ENCODE results near the gene FOXA1. TPM values are rescaled to one million over a fixed set of nuclear protein-coding genes. Genes with fewer than 3 reads are reported as not detected.

The FOXA1 gene
- total and polyA plus RNA-seq, 7 donors: 14.4 to 19.4 (median 18.3) TPM; not detected in 4

DNA sequence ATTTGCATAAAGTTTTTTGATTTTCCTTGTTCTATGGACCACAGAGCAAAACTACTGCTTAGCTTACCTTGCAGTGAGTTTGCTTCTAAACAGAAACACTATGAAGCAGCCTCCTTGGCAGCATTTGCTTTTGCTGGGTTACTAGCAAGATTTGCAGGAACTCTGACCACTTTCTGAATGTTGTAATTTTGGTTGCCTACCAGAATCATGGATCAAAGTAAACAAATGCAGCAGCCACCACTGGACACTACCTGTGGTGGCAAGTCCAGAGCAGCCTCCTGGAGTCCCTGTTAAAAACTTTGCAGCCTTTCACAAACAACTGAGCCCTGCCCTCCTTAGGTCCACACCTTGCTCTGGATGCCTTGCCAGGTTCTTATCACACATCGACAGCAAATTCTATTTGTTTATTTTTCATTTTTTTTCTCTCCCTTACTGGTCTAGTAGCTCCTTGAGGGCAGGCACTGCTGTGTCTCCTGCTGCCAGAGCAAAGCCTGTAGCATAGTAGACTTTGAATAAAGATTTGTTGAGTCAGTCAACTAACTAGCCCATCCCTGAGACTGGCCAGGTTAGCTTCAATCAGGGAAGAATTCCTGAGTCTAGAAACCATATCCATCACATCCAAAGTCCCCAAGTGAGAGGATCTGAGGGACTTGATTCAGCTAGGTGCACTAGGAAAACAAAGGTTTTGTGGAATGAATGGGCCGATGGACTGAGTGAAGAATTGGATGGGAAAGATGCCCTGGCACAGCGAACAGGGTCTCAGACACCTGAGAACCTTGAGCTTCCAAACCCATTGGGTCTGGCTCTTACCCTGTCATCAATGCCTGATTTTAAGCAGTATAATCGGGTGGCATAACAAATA is 6.1 kb upstream of the FOXA1 start:
- Histone ChIP-seq H3K27me3 (peaks cover 50 to 99% (median 87%) of the 10 kb centered on the region in 3 donors), H3K9me3 (no peaks in the 10 kb centered on the region), H3K27ac (no peak overlapping the region), H3K4me3 (no peak overlapping the region), H3K36me3 (no peaks in the 10 kb centered on the region), H3K4me1 (peaks cover 0 to 27% (median 24%) of the 10 kb centered on the region in 4 donors)
- TF ChIP-seq POLR2AphosphoS5 (IDR thresholded peaks at IDR 0.05): no peak
- DNase-seq: no peak
- intact Hi-C loops (cut with DNase I): no loop called here
- WGBS, 2 donors: 52 to 57% methylated on average over 4 of the region's 4 CpGs

DNA sequence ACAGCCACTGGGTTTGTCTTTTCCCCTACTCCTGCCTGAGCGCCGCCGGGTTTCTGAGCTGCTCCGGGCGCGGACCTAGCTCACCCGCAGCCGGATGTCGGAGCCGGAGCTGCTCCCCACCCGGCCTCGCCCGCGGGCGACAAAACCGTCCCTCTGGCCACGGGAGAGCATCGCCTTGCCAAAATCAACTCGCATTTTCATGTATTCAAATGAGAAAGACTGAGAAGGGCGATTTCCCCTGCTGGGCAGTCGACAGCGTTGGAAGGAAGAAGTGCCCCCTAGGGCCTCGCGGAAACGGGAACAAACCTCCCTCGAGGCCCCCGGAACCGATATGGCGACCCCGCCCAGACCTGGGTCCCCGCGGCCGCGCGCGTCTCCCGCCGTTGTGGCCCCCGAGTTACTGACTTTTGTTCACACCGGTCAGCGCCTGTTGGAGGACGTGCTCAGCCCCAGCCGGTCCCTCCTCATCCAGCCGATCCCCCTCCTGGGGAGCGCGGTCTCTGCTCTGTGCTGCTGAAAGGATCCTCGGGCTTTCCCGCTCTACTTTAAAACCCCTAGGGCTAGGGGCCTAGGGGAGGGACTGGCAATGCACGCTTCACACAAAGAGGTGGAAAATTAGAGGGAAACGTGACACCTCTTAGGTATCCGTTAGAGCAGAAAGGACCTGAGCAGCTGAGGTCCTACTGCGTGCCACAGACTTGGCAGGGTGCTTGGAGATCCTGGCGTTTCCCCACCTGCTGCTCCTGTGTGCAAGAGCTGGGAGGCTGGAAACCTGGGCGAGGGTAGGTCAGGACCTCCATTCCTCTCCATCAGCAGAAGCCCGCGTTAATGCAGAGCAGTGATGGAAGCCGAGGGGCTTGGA is 4.7 kb upstream of the FOXA1 start:
- intact Hi-C loops (cut with DNase I): no loop called here
- Histone ChIP-seq H3K27ac (no peak overlapping the region), H3K9me3 (no peaks in the 10 kb centered on the region), H3K36me3 (no peaks in the 10 kb centered on the region), H3K27me3 (peaks cover 60 to 98% (median 97%) of the 10 kb centered on the region in 3 donors), H3K4me3 (peak overlapping the region in 1 of 4 donors; percentile 18), H3K4me1 (peaks cover 0 to 38% (median 35%) of the 10 kb centered on the region in 4 donors)
- TF ChIP-seq POLR2AphosphoS5 (IDR thresholded peaks at IDR 0.05): no peak
- TF ChIP-seq EP300 (IDR thresholded peaks at IDR 0.05): no peak
- TF ChIP-seq, protein P1, sequence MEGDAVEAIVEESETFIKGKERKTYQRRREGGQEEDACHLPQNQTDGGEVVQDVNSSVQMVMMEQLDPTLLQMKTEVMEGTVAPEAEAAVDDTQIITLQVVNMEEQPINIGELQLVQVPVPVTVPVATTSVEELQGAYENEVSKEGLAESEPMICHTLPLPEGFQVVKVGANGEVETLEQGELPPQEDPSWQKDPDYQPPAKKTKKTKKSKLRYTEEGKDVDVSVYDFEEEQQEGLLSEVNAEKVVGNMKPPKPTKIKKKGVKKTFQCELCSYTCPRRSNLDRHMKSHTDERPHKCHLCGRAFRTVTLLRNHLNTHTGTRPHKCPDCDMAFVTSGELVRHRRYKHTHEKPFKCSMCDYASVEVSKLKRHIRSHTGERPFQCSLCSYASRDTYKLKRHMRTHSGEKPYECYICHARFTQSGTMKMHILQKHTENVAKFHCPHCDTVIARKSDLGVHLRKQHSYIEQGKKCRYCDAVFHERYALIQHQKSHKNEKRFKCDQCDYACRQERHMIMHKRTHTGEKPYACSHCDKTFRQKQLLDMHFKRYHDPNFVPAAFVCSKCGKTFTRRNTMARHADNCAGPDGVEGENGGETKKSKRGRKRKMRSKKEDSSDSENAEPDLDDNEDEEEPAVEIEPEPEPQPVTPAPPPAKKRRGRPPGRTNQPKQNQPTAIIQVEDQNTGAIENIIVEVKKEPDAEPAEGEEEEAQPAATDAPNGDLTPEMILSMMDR (IDR thresholded peaks at IDR 0.05): no peak
- no peak for TF ChIP-seq POLR2A (IDR thresholded peaks at IDR 0.05)
- no peak for DNase-seq
- 4 to 5% methylated on average over 57 of the region's 57 CpGs for WGBS, 2 donors

DNA sequence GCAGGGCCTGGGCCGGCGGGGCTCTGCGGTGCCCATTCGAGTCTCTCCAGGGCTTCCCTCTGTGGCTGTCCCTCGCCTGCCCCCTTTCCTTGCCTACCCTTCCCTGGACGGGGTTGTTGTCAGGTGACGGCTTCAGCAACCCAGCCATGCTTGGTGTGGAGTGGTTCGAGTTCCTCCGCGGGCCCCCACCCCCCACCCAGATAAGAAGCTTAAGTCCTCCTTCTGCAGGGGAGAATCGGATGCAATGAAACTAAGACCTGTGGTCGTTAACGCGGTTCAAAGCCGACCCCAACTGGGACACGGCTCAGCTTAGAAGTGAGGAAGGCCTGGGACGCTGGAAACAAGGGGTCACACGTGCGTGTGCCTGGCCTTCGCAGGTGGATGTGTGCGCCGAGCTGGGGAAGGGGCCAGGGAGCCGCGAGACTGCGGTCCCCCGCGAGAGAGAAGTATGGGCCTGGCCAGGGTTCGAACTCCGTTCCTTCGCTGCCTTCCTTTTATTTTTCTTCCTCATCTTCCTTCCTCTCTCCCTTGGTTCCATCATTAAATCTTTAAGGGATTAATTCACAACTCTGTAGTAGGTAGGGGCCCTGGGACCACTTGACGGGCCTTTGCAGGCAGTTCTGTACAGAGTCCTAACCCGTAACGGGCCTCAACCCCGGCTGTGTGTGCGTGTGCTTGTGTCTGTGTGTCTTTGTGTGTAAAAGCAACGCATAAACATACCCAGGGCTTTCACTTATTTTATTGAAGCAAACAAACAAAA is 3.9 kb upstream of the FOXA1 start:
- no peak overlapping the region for H3K27ac ChIP-seq
- H3K27me3 ChIP-seq: peaks cover 68 to 98% (median 97%) of the 10 kb centered on the region in 3 donors
- H3K36me3 ChIP-seq: no peaks in the 10 kb centered on the region
- no peaks in the 10 kb centered on the region for H3K9me3 ChIP-seq
- H3K4me3 ChIP-seq: peak overlapping the region in 2 of 4 donors; percentile 10 to 19
- no peak for DNase-seq
- TF ChIP-seq EP300 (IDR thresholded peaks at IDR 0.05): no peak
- no peak for TF ChIP-seq POLR2AphosphoS5 (IDR thresholded peaks at IDR 0.05)
- TF ChIP-seq POLR2A (IDR thresholded peaks at IDR 0.05): no peak
- TF ChIP-seq, protein P1 (IDR thresholded peaks at IDR 0.05): no peak
- intact Hi-C loops (cut with DNase I): no loop called here
- peaks cover 0 to 46% (median 43%) of the 10 kb centered on the region in 4 donors for H3K4me1 ChIP-seq
- WGBS, 2 donors: 3 to 10% methylated on average over 36 of the region's 36 CpGs

DNA sequence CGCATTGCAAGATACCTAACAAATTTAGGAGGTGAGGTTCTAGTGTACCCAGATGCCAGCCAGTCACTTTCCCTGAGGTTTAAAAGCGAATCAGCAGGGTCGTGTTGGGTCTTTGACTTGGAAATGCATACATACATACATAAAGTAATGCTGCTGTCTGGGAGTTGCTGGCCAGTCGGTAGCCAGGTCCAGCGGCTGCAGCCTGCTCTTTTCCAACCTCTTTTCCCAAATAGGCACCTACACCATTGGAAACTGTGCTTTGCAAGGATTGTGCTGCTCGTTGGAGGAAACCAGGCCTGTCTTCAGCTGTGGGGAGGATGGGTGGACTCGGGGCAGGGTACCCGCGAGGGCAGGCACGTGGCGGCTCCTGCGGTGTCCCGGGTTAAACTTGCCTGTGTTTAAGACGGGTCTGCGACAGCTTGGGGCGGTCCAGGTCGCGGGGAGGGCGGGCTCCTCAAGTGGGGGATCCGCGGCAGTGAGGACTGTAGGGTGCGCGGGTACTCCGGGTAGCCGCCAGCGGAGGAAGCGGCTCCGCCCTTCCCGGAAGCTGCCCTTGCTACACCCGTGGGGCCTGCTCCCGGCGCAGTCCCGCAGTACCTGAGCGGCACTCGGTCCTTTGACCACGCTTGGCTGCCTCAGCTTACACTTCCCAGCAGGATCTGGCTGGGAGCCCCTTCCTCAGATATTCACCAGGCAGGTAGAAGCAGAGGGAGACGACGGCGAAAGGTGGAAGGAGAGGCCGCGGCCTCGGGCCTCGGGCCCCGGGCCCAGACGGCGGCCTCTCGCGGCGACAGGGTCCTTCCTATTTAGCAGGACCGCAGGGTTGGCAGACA is 3.1 kb upstream of the FOXA1 start:
- TF ChIP-seq POLR2AphosphoS5 (IDR thresholded peaks at IDR 0.05) (no peak), EP300 (IDR thresholded peaks at IDR 0.05) (no peak), POLR2A (IDR thresholded peaks at IDR 0.05) (no peak)
- TF ChIP-seq, protein P1 (IDR thresholded peaks at IDR 0.05): no peak
- H3K27me3 ChIP-seq: peaks cover 76 to 98% (median 97%) of the 10 kb centered on the region in 3 donors
- no peaks in the 10 kb centered on the region for H3K36me3 ChIP-seq
- H3K27ac ChIP-seq: no peak overlapping the region
- H3K9me3 ChIP-seq: no peaks in the 10 kb centered on the region
- H3K4me1 ChIP-seq: peaks cover 0 to 47% (median 44%) of the 10 kb centered on the region in 4 donors
- peak overlapping the region in 3 of 4 donors; percentile 9 to 19 (median 10) for H3K4me3 ChIP-seq
- DNase-seq: no peak
- intact Hi-C loops (cut with DNase I): no loop called here
- WGBS, 2 donors: 3 to 4% methylated on average over 50 of the region's 50 CpGs

Data from sigmoid colon (tissue), 7 donors.